Stimulated activated CD4-positive, alpha-beta T cell treated with anti-CD3 and anti-CD28 coated beads, Interleukin-15, amount 100 ng/mL, for 1 hour (primary cell): ENCODE results near the gene EPHA2.

ENCODE experiments used
- DNase-seq, 2 donors: peaks; one replicate each; pipeline ENCODE4 v3.0.0-alpha.2; 2020; ENCODE audit warnings: low read depth in 1 of 2, low spot score in 1 of 2

Gene EPHA2

GRCh38 chr1:16076031-16076864, 79.6 kb downstream of the EPHA2 start:
- no peak for DNase-seq

DNA sequence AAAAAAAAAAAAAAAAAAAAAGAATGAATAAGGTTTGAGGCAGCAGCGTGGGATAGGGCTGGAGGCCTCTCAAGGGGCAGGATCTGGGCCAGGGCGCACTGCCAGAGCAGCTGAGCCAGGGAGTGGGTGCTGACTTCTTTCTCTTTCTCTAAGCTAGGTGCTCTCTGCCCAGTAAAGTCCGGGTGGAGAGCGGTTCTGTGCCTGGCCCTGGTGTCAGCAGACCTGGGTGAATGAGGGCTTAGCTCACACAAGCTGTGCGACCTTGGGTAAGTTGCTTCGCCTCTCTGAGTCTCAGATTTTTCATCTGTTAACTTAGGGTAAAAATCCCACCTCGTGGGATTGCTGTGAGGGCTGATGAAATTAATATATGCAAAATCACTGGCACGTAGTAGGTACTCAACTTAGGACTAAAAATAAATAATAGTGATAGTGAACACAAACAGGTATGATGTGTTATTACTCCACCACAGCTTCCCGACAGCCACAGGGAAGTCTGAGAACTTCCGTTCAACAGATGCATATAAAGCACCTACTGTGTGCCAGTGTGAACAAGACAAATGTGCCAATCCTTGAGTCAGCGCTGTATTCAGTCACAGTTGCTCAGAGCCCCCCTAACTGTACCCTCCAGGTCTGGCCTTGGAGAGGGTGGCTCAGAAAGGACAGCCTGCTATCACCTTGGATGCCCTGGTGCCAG, 80.4 kb downstream of the EPHA2 start:
- no peak for DNase-seq
